ENCODE results near the gene ANO6. TPM values are rescaled to one million over a fixed set of nuclear protein-coding genes. Genes with fewer than 3 reads are reported as not detected.

ANO6 gene
- total and polyA plus RNA-seq, 8 donors: 4.4 to 78.8 (median 21.9) TPM

DNA sequence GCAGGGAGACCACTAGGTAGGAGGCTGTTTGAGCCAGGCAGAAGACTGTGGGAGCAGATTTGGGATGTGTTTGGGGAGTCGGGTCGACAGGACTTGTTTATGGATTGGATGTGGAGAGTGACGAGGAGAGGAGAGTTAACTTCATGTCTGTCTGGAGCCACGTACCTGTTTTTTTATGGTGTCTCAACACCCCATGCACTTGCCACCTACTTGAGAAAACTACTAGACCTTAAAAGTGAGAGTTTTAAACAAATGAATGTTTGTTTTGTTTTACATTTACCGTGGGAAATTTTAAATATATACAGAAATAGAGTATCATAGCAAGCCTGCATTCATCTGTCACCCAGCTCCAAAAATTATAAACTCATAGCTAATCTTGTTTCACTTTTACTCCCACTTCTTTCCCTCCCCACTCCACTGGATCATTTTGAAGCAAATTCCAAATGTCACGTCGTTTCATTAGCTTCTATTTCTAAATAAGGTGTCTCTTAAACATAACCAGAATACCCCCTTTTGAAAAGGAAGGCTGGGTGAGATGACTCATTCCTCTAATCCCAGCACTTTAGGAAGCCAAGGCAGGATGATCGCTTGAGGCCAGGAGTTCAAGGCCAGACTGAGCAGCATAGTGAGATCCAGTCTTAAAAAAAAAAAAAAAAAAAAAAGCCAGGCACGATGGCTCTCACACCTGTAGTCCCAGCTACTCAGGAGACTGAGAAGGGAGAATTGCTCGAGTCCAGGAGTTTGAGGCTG lies 136.2 kb downstream of the ANO6 start:
- Histone ChIP-seq H3K4me3 (no peak overlapping the region), H3K27ac (peak overlapping the region in 3 of 5 donors; percentile 23 to 71 (median 54)), H3K4me1 (peaks cover 0 to 26% (median 5%) of the 10 kb centered on the region in 4 donors), H3K36me3 (peaks cover 8 to 41% (median 38%) of the 10 kb centered on the region in 4 donors), H3K27me3 (no peaks in the 10 kb centered on the region), H3K9me3 (no peaks in the 10 kb centered on the region)
- intact Hi-C loops (cut with DNase I; ENCODE audit: low total_unique reads): no loop called here
- 73 to 89% (median 82%) methylated on average over 10 of the region's 10 CpGs for WGBS, 5 donors
- TF ChIP-seq CTCF (IDR thresholded peaks at IDR 0.05) (no peak), POLR2A (IDR thresholded peaks at IDR 0.05) (no peak), POLR2AphosphoS5 (IDR thresholded peaks at IDR 0.05) (no peak), EP300 (IDR thresholded peaks at IDR 0.05) (no peak)
- no peak for DNase-seq

DNA sequence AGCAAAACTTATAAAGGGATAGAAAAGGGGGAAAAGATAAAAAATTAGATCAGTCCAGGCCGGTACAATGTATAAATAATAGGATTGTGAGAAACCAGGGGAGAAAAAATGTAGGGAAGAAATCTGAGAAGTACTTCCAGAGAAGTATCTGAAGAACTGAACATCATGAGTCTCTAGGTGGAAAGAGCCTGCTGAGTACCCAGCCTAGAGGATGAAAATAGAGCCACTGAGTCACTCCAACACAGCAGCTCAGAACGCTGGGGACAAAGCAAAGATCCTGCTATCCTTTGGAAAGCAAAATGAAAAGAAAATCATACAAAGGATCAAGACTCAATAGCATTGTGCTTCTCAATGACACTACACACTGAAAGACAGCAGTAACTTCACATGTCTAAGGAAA lies 138.0 kb downstream of the ANO6 start:
- TF ChIP-seq POLR2AphosphoS5 (IDR thresholded peaks at IDR 0.05) (no peak), EP300 (IDR thresholded peaks at IDR 0.05) (no peak), CTCF (IDR thresholded peaks at IDR 0.05) (no peak), POLR2A (IDR thresholded peaks at IDR 0.05) (no peak)
- H3K27ac ChIP-seq: no peak overlapping the region
- peaks cover 3 to 29% (median 27%) of the 10 kb centered on the region in 4 donors for H3K36me3 ChIP-seq
- DNase-seq: no peak
- H3K4me1 ChIP-seq: peaks cover 0 to 39% (median 11%) of the 10 kb centered on the region in 4 donors
- H3K27me3 ChIP-seq: no peaks in the 10 kb centered on the region
- H3K4me3 ChIP-seq: no peak overlapping the region
- 75 to 93% (median 89%) methylated on average over 2 of the region's 2 CpGs for WGBS, 5 donors
- intact Hi-C loops (cut with DNase I; ENCODE audit: low total_unique reads): no loop called here
- H3K9me3 ChIP-seq: no peaks in the 10 kb centered on the region

DNA sequence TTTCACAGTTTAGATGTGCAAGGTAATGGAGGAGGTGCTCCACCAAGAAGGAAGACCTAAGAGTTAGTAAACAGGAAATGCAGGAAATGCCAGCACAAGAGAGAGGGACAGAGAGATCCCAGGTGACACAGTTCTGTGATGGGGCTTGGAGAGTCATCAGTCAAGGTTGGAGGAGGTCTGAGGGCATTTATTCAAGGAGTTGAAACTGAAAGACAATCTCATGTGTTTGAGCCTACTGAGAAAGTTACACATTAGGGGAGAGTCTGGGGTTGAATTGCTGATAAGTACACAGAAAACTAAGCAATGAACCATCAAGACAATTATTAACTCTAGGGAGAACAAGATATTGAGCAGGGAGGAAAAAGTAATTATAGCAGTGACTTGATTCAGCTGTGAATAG lies 138.5 kb downstream of the ANO6 start:
- DNase-seq: peak in 1 of 2 donors; percentile 49
- intact Hi-C loops (cut with DNase I; ENCODE audit: low total_unique reads): no loop called here
- peaks cover 3 to 25% (median 24%) of the 10 kb centered on the region in 4 donors for H3K36me3 ChIP-seq
- TF ChIP-seq EP300 (IDR thresholded peaks at IDR 0.05) (no peak), POLR2A (IDR thresholded peaks at IDR 0.05) (no peak), CTCF (IDR thresholded peaks at IDR 0.05) (no peak), POLR2AphosphoS5 (IDR thresholded peaks at IDR 0.05) (no peak)
- H3K27ac ChIP-seq: no peak overlapping the region
- H3K9me3 ChIP-seq: no peaks in the 10 kb centered on the region
- no peak overlapping the region for H3K4me3 ChIP-seq
- peaks cover 0 to 39% (median 11%) of the 10 kb centered on the region in 4 donors for H3K4me1 ChIP-seq
- H3K27me3 ChIP-seq: no peaks in the 10 kb centered on the region

- H3K36me3 ChIP-seq: peaks cover under 1 to 19% (median 11%) of the 10 kb centered on the region in 4 donors
- WGBS, 5 donors: 61 to 69% (median 64%) methylated on average over 3 of the region's 3 CpGs
- H3K4me1 ChIP-seq: peaks cover 0 to 32% (median 9%) of the 10 kb centered on the region in 4 donors
- TF ChIP-seq POLR2A (IDR thresholded peaks at IDR 0.05) (no peak), EP300 (IDR thresholded peaks at IDR 0.05) (no peak), CTCF (IDR thresholded peaks at IDR 0.05) (no peak), POLR2AphosphoS5 (IDR thresholded peaks at IDR 0.05) (no peak)
- H3K4me3 ChIP-seq: no peak overlapping the region
- no peaks in the 10 kb centered on the region for H3K9me3 ChIP-seq
- DNase-seq: no peak
- peak overlapping the region in 1 of 5 donors; percentile 36 for H3K27ac ChIP-seq
- intact Hi-C loops (cut with DNase I; ENCODE audit: low total_unique reads): no loop called here
- no peaks in the 10 kb centered on the region for H3K27me3 ChIP-seq
Observed at GRCh38 chr12:45355730-45356129, 139.8 kb downstream of the ANO6 start.
